IPS-15b (cell line): ENCODE measurements around the gene NDUFA8.

ENCODE experiments used
- H3K27me3 ChIP-seq: one replicate; pipeline ENCODE4 v1.6.1; 2013; ENCODE audit warnings: low read length; ENCODE audit not compliant: control insufficient read depth, insufficient read depth
- H3K36me3 ChIP-seq: one replicate; pipeline ENCODE4 v1.6.1; 2013; ENCODE audit warnings: low read length; ENCODE audit not compliant: control insufficient read depth, insufficient read depth
- H3K4me1 ChIP-seq: one replicate; pipeline ENCODE4 v1.6.1; 2013; ENCODE audit warnings: mild to moderate bottlenecking, low read length; ENCODE audit not compliant: control insufficient read depth, insufficient read depth
- H3K4me3 ChIP-seq: one replicate; pipeline ENCODE4 v1.5.1; 2013; ENCODE audit warnings: low read depth, low read length
- H3K9ac ChIP-seq: one replicate; pipeline ENCODE4 v1.6.1; 2013; ENCODE audit warnings: low read depth, mild to moderate bottlenecking, low read length
- H3K9me3 ChIP-seq: one replicate; pipeline ENCODE4 v1.6.1; 2013; ENCODE audit warnings: mild to moderate bottlenecking, low read length; ENCODE audit not compliant: control insufficient read depth, insufficient read depth

Gene NDUFA8

GRCh38 chr9:122180633-122181032 lies 21.1 kb upstream of the NDUFA8 start:
- H3K27me3 ChIP-seq, result peaks cover 2% of the 10 kb centered on the region
- H3K36me3 ChIP-seq, result no peaks in the 10 kb centered on the region
- H3K9ac ChIP-seq, result no peak overlapping the region
- H3K9me3 ChIP-seq, result no peaks in the 10 kb centered on the region
- H3K4me3 ChIP-seq, result no peak overlapping the region
- no peaks in the 10 kb centered on the region for H3K4me1 ChIP-seq

DNA sequence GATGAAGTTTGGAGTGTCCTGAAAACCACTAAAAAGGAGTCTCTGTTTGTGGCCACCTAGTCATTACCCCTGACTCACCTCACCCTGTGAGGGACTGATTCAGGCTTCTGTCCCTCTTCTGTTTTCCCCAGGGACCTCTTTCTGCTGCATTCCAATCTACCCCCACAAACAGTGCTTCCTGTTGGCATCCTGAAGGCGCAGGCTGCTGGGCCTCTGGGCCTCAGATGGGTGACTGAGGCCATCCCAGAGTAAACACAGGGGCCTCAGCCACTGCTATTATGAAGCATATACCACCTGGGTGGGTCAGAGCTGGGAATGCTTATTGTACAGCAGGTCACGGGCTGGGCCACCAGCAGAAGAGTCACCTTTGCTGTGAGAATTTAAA lies 20.1 kb upstream of the NDUFA8 start:
- Histone ChIP-seq H3K9me3 (no peaks in the 10 kb centered on the region), H3K4me3 (no peak overlapping the region), H3K36me3 (no peaks in the 10 kb centered on the region), H3K27me3 (peaks cover 2% of the 10 kb centered on the region), H3K9ac (no peak overlapping the region), H3K4me1 (no peaks in the 10 kb centered on the region)

DNA sequence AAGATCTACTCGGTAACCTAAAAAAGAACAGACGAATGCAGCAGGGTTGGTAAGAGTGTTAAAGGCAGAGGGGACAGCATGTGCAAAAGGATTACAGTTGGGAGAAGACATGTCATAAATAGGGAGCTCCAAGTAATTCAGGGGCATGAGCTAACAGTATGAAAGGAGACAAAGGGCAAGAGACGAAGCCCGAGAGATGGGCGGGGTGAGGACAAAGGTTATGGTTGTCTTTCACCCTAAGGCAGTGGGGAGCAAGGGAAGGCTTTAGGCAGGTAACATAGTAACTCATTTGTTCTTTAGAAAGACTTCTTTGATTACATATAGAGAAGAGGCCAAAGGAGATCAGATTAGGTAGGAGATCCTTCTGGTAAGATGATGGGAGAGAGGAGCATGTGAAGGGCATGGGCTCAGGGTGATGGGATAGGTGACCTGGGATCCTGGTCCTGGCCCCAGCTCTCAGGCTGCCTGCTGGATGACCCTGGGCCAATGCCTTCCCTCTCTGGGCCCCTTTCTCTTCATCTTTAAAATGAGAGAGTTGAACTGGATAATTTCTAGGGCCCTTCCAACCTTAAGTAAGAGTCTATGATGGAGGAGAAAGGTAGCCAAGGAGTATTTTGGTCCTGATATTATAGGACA lies 19.6 kb upstream of the NDUFA8 start:
- no peak overlapping the region for H3K4me3 ChIP-seq
- peaks cover 2% of the 10 kb centered on the region for H3K27me3 ChIP-seq
- H3K9me3 ChIP-seq, result no peaks in the 10 kb centered on the region
- H3K9ac ChIP-seq, result no peak overlapping the region
- H3K36me3 ChIP-seq, result no peaks in the 10 kb centered on the region
- H3K4me1 ChIP-seq, result no peaks in the 10 kb centered on the region

- Histone ChIP-seq H3K27me3 (peaks cover 2% of the 10 kb centered on the region), H3K4me3 (no peak overlapping the region), H3K9me3 (no peaks in the 10 kb centered on the region), H3K9ac (no peak overlapping the region), H3K36me3 (no peaks in the 10 kb centered on the region), H3K4me1 (no peaks in the 10 kb centered on the region)
Measured at GRCh38 chr9:122176916-122177315, 17.3 kb upstream of the NDUFA8 start.

- Histone ChIP-seq H3K4me1 (no peaks in the 10 kb centered on the region), H3K27me3 (no peaks in the 10 kb centered on the region), H3K4me3 (no peak overlapping the region), H3K9me3 (no peaks in the 10 kb centered on the region), H3K36me3 (no peaks in the 10 kb centered on the region), H3K9ac (no peak overlapping the region)
Measured at GRCh38 chr9:122173670-122174069, 14.1 kb upstream of the NDUFA8 start.

- no peak overlapping the region for H3K9ac ChIP-seq
- no peaks in the 10 kb centered on the region for H3K4me1 ChIP-seq
- H3K36me3 ChIP-seq, result no peaks in the 10 kb centered on the region
- H3K9me3 ChIP-seq, result no peaks in the 10 kb centered on the region
- H3K27me3 ChIP-seq, result no peaks in the 10 kb centered on the region
- H3K4me3 ChIP-seq, result no peak overlapping the region
Measured at GRCh38 chr9:122172131-122172530, 12.6 kb upstream of the NDUFA8 start.

DNA sequence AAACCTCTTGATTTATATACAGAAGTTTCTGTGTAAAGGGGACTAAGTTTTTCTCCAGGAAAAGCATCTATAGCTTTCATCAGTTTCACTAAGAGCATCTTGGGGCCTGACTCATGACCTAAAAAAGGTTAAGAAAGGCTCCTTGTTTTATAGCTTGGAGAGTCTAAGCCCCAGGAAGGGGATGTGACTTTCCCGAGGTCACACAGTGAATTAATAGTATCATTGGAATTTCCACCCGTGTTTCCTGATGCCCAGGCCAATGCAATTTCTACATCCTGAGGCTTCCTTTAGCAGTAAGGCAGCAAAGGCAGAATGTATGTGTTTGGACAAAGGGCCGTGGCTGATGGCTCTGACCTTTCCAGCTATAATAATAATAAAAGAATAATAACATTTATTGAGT lies 8.8 kb upstream of the NDUFA8 start:
- Histone ChIP-seq H3K4me3 (no peak overlapping the region), H3K9ac (no peak overlapping the region), H3K4me1 (no peaks in the 10 kb centered on the region), H3K9me3 (no peaks in the 10 kb centered on the region), H3K36me3 (no peaks in the 10 kb centered on the region), H3K27me3 (peaks cover 3% of the 10 kb centered on the region)

DNA sequence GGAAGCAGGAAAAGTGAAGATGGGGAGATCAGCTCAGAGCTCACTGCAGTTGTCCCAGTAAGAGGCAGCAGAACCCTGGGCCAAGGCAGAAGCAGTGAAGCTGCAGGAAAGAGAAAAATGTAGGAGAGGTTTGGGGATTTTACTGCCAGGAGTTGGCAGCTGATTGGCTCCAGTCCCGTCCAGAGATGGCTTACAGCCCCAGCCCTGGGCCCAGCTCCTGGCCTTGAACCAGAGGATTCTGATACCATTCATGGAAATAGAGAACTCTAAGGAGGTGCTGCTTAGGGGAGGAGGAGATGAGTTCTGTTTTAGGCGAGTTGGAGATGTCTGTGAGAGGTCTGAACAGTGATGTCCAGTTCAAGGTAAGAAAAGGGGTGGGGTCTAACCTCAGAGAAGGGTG lies 4.7 kb upstream of the NDUFA8 start:
- Histone ChIP-seq H3K4me1 (no peaks in the 10 kb centered on the region), H3K36me3 (no peaks in the 10 kb centered on the region), H3K4me3 (no peak overlapping the region), H3K27me3 (peaks cover 3% of the 10 kb centered on the region), H3K9me3 (no peaks in the 10 kb centered on the region), H3K9ac (no peak overlapping the region)

- H3K36me3 ChIP-seq, result no peaks in the 10 kb centered on the region
- no peaks in the 10 kb centered on the region for H3K9me3 ChIP-seq
- H3K9ac ChIP-seq, result no peak overlapping the region
- H3K27me3 ChIP-seq, result peaks cover 3% of the 10 kb centered on the region
- H3K4me1 ChIP-seq, result no peaks in the 10 kb centered on the region
- no peak overlapping the region for H3K4me3 ChIP-seq
Measured at GRCh38 chr9:122162415-122162814, 2.8 kb upstream of the NDUFA8 start.

GRCh38 chr9:122159925-122160246 lies 307 bp upstream of the NDUFA8 start:
- Histone ChIP-seq H3K9me3 (no peaks in the 10 kb centered on the region), H3K27me3 (peaks cover 3% of the 10 kb centered on the region), H3K9ac (no peak overlapping the region), H3K4me3 (peak overlapping the region; percentile 88), H3K4me1 (no peaks in the 10 kb centered on the region), H3K36me3 (no peaks in the 10 kb centered on the region)

DNA sequence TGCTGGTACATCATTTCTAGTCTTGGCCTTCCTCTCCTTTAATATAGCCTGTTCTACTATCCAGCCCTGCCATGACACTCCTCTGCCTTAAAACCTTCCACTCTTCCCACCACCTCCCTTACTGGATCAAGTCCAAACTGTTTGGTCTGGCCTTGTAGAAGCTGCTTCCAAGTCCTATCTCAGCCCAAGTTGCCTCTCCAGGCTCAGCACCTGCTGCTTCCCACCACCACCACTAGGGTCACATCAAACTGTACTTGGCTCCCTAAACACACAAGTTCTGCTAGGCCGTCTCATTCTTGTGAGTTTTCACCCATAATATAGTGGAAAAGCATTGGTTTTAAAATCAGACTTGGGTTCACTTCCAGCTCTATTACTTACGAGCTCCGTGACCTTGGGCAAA lies 1.4 kb downstream of the NDUFA8 start:
- H3K9me3 ChIP-seq, result no peaks in the 10 kb centered on the region
- no peaks in the 10 kb centered on the region for H3K4me1 ChIP-seq
- H3K36me3 ChIP-seq, result no peaks in the 10 kb centered on the region
- H3K27me3 ChIP-seq, result no peaks in the 10 kb centered on the region
- H3K4me3 ChIP-seq, result no peak overlapping the region
- H3K9ac ChIP-seq, result no peak overlapping the region

DNA sequence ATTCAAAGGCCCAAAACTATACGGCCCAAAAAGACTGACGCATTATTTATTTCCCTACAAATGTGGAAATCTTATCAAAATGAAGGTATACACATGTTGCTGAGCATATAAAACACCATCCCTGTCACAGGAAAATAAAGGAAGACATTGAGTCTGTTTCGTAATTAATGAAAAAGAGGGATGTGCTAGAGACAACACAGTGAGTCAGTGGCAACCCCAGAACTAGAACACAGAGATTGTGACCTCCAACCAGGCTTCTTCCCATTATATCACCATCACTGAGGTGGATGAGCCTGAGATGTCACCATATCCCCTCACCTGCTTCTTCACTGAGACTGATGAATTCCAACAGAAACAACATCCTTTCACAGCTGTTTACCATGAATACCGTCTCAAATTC lies 3.8 kb downstream of the NDUFA8 start:
- Histone ChIP-seq H3K4me3 (no peak overlapping the region), H3K4me1 (no peaks in the 10 kb centered on the region), H3K9me3 (no peaks in the 10 kb centered on the region), H3K36me3 (no peaks in the 10 kb centered on the region), H3K27me3 (no peaks in the 10 kb centered on the region), H3K9ac (no peak overlapping the region)
